ENCODE measurements around the gene ADAP2. TPM values are rescaled to one million over a fixed set of nuclear protein-coding genes. Genes with fewer than 3 reads are reported as not detected.

ADAP2 gene
- total and polyA plus RNA-seq, 2 of the 8 experiments (the other 6 are each of a cell fraction or from before 2014, with no cell fraction given) = 0.76 to 1.1 TPM

GRCh38 chr17:30920282-30920681 lies 1.5 kb upstream of the ADAP2 start (continued):
- TF ChIP-seq EP300 (IDR thresholded peaks at IDR 0.05; ENCODE audit: borderline replicate concordance in 1 of 2, low read depth in 2 of 2, low read length in 2 of 2) = peak in 1 of 2 experiments; percentile 80; a peak in 1 of 3 replicates
- no peak for TF ChIP-seq CHD7 (IDR thresholded peaks at IDR 0.05; ENCODE audit: insufficient replicate concordance, low read length)
- TF ChIP-seq TAF1 (IDR thresholded peaks at IDR 0.05; ENCODE audit: low read depth, low read length) = no peak
- TF ChIP-seq BRCA1 (IDR thresholded peaks at IDR 0.05; ENCODE audit: low read depth, low read length) = no peak
- no peak for TF ChIP-seq CHD1 (IDR thresholded peaks at IDR 0.05; ENCODE audit: low read depth, low read length)
- 0 out of 2 replicates have a peak, but pooled peaks have one; percentile 8 for TF ChIP-seq JUND (IDR thresholded peaks at IDR 0.05; ENCODE audit: low read length)
- peak; percentile 68; the same call in 1 of the 2 replicates for TF ChIP-seq YY1 (IDR thresholded peaks at IDR 0.05; ENCODE audit: low read depth, low read length)

Measured in H1 (cell line).